ENCODE results near the gene FIGNL2. TPM values are rescaled to one million over a fixed set of nuclear protein-coding genes. Genes with fewer than 3 reads are reported as not detected.

The FIGNL2 gene
- total RNA-seq, 1 experiment from 2014 or later = 0.21 TPM

- BruUV-seq (replicated peaks) = no TSS peak
- no peak for TF ChIP-seq CTCF (conservative IDR thresholded peaks at IDR 0.05; ENCODE audit: low read depth, low read length)
- CTCF ChIA-PET = no interaction called here
- intact Hi-C loops (cut with micrococcal nuclease; ENCODE audit: unreplicated experiment) = loop anchor here (10.0 kb wide), 1 partner anchor 335 kb away; no protein-coding TSS in a partner anchor
- no peak overlapping the region for H3K4me3 ChIP-seq (ENCODE audit: low read depth, low read length, poor library complexity, severe bottlenecking)
- no peaks in the 10 kb centered on the region for H3K36me3 ChIP-seq (ENCODE audit: insufficient read depth, low read length, poor library complexity, severe bottlenecking)
- H3K27ac ChIP-seq (ENCODE audit: low read depth, low read length, poor library complexity, severe bottlenecking) = no peak overlapping the region
- H3K4me1 ChIP-seq (ENCODE audit: insufficient read depth, low read length, poor library complexity, severe bottlenecking) = peaks cover 29% of the 10 kb centered on the region
- no peaks in the 10 kb centered on the region for H3K9me3 ChIP-seq (ENCODE audit: low read depth, low read length, poor library complexity, severe bottlenecking)
- POLR2A ChIA-PET (ENCODE audit: low non-redundant PET) = no interaction called here
- no peak for DNase-seq (ENCODE audit: low spot score)
- no peaks in the 10 kb centered on the region for H3K27me3 ChIP-seq (replicated peaks; ENCODE audit: insufficient read depth, low read depth, low read length, poor library complexity)
Measured at GRCh38 chr12:51869931-51870330, 21.4 kb upstream of the FIGNL2 start.

GRCh38 chr12:51869496-51869865, 21.0 kb upstream of the FIGNL2 start:
- ChIA-PET CTCF (no interaction called here), POLR2A (ENCODE audit: low non-redundant PET) (no interaction called here)
- intact Hi-C loops (cut with micrococcal nuclease; ENCODE audit: unreplicated experiment) = no loop called here
- Histone ChIP-seq H3K36me3 (ENCODE audit: insufficient read depth, low read length, poor library complexity, severe bottlenecking) (no peaks in the 10 kb centered on the region), H3K27me3 (replicated peaks; ENCODE audit: insufficient read depth, low read depth, low read length, poor library complexity) (no peaks in the 10 kb centered on the region), H3K27ac (ENCODE audit: low read depth, low read length, poor library complexity, severe bottlenecking) (no peak overlapping the region), H3K9me3 (ENCODE audit: low read depth, low read length, poor library complexity, severe bottlenecking) (no peaks in the 10 kb centered on the region), H3K4me1 (ENCODE audit: insufficient read depth, low read length, poor library complexity, severe bottlenecking) (peaks cover 32% of the 10 kb centered on the region), H3K4me3 (ENCODE audit: low read depth, low read length, poor library complexity, severe bottlenecking) (peak overlapping the region; percentile 22)
- no peak for TF ChIP-seq CTCF (conservative IDR thresholded peaks at IDR 0.05; ENCODE audit: low read depth, low read length)
- DNase-seq (ENCODE audit: low spot score) = no peak
- BruUV-seq (replicated peaks) = no TSS peak

- Histone ChIP-seq H3K36me3 (ENCODE audit: insufficient read depth, low read length, poor library complexity, severe bottlenecking) (no peaks in the 10 kb centered on the region), H3K4me1 (ENCODE audit: insufficient read depth, low read length, poor library complexity, severe bottlenecking) (peaks cover 32% of the 10 kb centered on the region), H3K9me3 (ENCODE audit: low read depth, low read length, poor library complexity, severe bottlenecking) (no peaks in the 10 kb centered on the region), H3K27ac (ENCODE audit: low read depth, low read length, poor library complexity, severe bottlenecking) (no peak overlapping the region), H3K4me3 (ENCODE audit: low read depth, low read length, poor library complexity, severe bottlenecking) (peak overlapping the region; percentile 22), H3K27me3 (replicated peaks; ENCODE audit: insufficient read depth, low read depth, low read length, poor library complexity) (no peaks in the 10 kb centered on the region)
- intact Hi-C loops (cut with micrococcal nuclease; ENCODE audit: unreplicated experiment) = no loop called here
- BruUV-seq (replicated peaks) = no TSS peak
- no peak for DNase-seq (ENCODE audit: low spot score)
- POLR2A ChIA-PET (ENCODE audit: low non-redundant PET) = no interaction called here
- TF ChIP-seq EZH2 (IDR thresholded peaks at IDR 0.05; ENCODE audit: borderline replicate concordance, low read depth, low read length, poor library complexity, severe bottlenecking) (no peak), CTCF (conservative IDR thresholded peaks at IDR 0.05; ENCODE audit: low read depth, low read length) (no peak)
- CTCF ChIA-PET = no interaction called here
Measured at GRCh38 chr12:51868821-51869495, 20.4 kb upstream of the FIGNL2 start.

Data from A673 (cell line).